Epithelial cell of esophagus (primary cell): ENCODE results near the gene ZNF804A.
"Not testable (repeated sequence)": the region's sequence is repeated elsewhere in the genome, so short reads cannot be mapped to it uniquely, and the experiment has no call there.

Experiments used
- DNase-seq: peaks from one replicate; pipeline ENCODE4 v3.0.0; 2010; ENCODE audit warnings: low read depth
- H3K4me3 ChIP-seq: 2 replicates; pipeline ENCODE4 v1.5.1; 2011; ENCODE audit warnings: mild to moderate bottlenecking, low read length, control low read depth
- CTCF ChIP-seq: IDR thresholded peaks from 2 replicates; pipeline ENCODE4 v1.5.1; 2011; ENCODE audit warnings: low read depth, mild to moderate bottlenecking, low read length, control low read depth, inconsistent platforms; ENCODE audit not compliant: insufficient read depth; ENCODE audit errors: missing control alignments

The ZNF804A gene

GRCh38 chr2:184730288-184730687 is 132.0 kb downstream of the ZNF804A start:
- no peak for DNase-seq
- no peak for TF ChIP-seq CTCF

GRCh38 chr2:184734338-184734737 is 136.0 kb downstream of the ZNF804A start:
- DNase-seq = no peak
- TF ChIP-seq CTCF = no peak
- no peak overlapping the region for H3K4me3 ChIP-seq

More at GRCh38 chr2:184730288-184730687, 132.0 kb downstream of the ZNF804A start:
- no peak overlapping the region for H3K4me3 ChIP-seq

GRCh38 chr2:184735611-184736010 is 137.3 kb downstream of the ZNF804A start:
- DNase-seq = no peak
- no peak for TF ChIP-seq CTCF
- H3K4me3 ChIP-seq = no peak overlapping the region

- no peak for TF ChIP-seq CTCF
- DNase-seq = no peak
Measured at GRCh38 chr2:184743096-184743495, 144.8 kb downstream of the ZNF804A start.

GRCh38 chr2:184756161-184756560 is 157.8 kb downstream of the ZNF804A start:
- H3K4me3 ChIP-seq = no peak overlapping the region
- no peak for DNase-seq
- TF ChIP-seq CTCF = no peak

More at GRCh38 chr2:184743096-184743495, 144.8 kb downstream of the ZNF804A start:
- H3K4me3 ChIP-seq = no peak overlapping the region

GRCh38 chr2:184756885-184757284 is 158.6 kb downstream of the ZNF804A start:
- DNase-seq = no peak
- no peak for TF ChIP-seq CTCF
- no peak overlapping the region for H3K4me3 ChIP-seq

GRCh38 chr2:184759557-184760255 is 161.4 kb downstream of the ZNF804A start:
- not testable (repeated sequence) for DNase-seq, H3K4me3 ChIP-seq
